LNCaP clone FGC (cell line): Measurements from ENCODE around the gene RAB26.

ENCODE experiments used
- DNase-seq: peaks from one replicate; pipeline ENCODE4 v3.0.0-alpha.2; 2011; ENCODE audit warnings: low read depth
- H3K4me3 ChIP-seq: 2 replicates; pipeline ENCODE4 v1.5.1; 2011; ENCODE audit warnings: mild to moderate bottlenecking, low read depth, low read length, control low read depth
- CTCF ChIP-seq: IDR thresholded peaks from 2 replicates; pipeline ENCODE4 v1.5.1; 2012; ENCODE audit warnings: mild to moderate bottlenecking; ENCODE audit not compliant: control insufficient read depth, insufficient read depth; ENCODE audit errors: extremely low read depth

The RAB26 gene

GRCh38 chr16:2143878-2144485, 4.4 kb upstream of the RAB26 start:
- H3K4me3 ChIP-seq, result no peak overlapping the region
- DNase-seq, result no peak
- TF ChIP-seq CTCF, result no peak

GRCh38 chr16:2145843-2146242, 2.6 kb upstream of the RAB26 start:
- no peak overlapping the region for H3K4me3 ChIP-seq
- no peak for DNase-seq
- no peak for TF ChIP-seq CTCF

GRCh38 chr16:2147378-2147777, 1.0 kb upstream of the RAB26 start:
- no peak for DNase-seq
- TF ChIP-seq CTCF, result no peak
- H3K4me3 ChIP-seq, result peak overlapping the region; percentile 59

GRCh38 chr16:2148714-2149629, 547 bp downstream of the RAB26 start:
- no peak for DNase-seq
- peak overlapping the region; percentile 76 for H3K4me3 ChIP-seq
- 0 out of 2 replicates have a peak, but pooled peaks have one; percentile 15 for TF ChIP-seq CTCF

GRCh38 chr16:2149630-2150417, 1.4 kb downstream of the RAB26 start:
- TF ChIP-seq CTCF, result no peak
- DNase-seq, result no peak
- peak overlapping the region; percentile 76 for H3K4me3 ChIP-seq

GRCh38 chr16:2150418-2151187, 2.2 kb downstream of the RAB26 start:
- DNase-seq, result no peak
- peak; percentile 29; the same call in 1 of the 2 replicates for TF ChIP-seq CTCF
- peak overlapping the region; percentile 76 for H3K4me3 ChIP-seq
